ENCODE measurements around the gene CNTNAP2.

Gene CNTNAP2

GRCh38 chr7:146656988-146657387, 540.4 kb downstream of the CNTNAP2 start:
- DNase-seq (ENCODE audit: low read depth, low spot score), result no peak
- H3K4me1 ChIP-seq (ENCODE audit: insufficient read depth, insufficient read length), result no peaks in the 10 kb centered on the region
- no peaks in the 10 kb centered on the region for H3K27me3 ChIP-seq (ENCODE audit: insufficient read depth, insufficient read length)
- no peaks in the 10 kb centered on the region for H3K9me3 ChIP-seq (ENCODE audit: insufficient read depth, low read length)
- H3K36me3 ChIP-seq (ENCODE audit: insufficient read depth, insufficient read length, low read length), result no peaks in the 10 kb centered on the region
- TF ChIP-seq YY1 (IDR thresholded peaks at IDR 0.05; ENCODE audit: insufficient read depth, insufficient read length) (no peak), ZNF274 (IDR thresholded peaks at IDR 0.05; ENCODE audit: low read depth, low read length) (no peak)
- H3K4me3 ChIP-seq (ENCODE audit: insufficient read length, low read depth), result no peak overlapping the region
- no peak overlapping the region for H3K9ac ChIP-seq (ENCODE audit: insufficient read length, low read depth)

GRCh38 chr7:146658604-146659003, 542.0 kb downstream of the CNTNAP2 start:
- no peaks in the 10 kb centered on the region for H3K9me3 ChIP-seq (ENCODE audit: insufficient read depth, low read length)
- H3K4me1 ChIP-seq (ENCODE audit: insufficient read depth, insufficient read length), result no peaks in the 10 kb centered on the region
- TF ChIP-seq ZNF274 (IDR thresholded peaks at IDR 0.05; ENCODE audit: low read depth, low read length) (no peak), YY1 (IDR thresholded peaks at IDR 0.05; ENCODE audit: insufficient read depth, insufficient read length) (no peak), SUZ12 (IDR thresholded peaks at IDR 0.05; ENCODE audit: extremely low read depth, insufficient read depth, insufficient read length) (no peak)
- H3K36me3 ChIP-seq (ENCODE audit: insufficient read depth, insufficient read length, low read length), result no peaks in the 10 kb centered on the region
- DNase-seq (ENCODE audit: low read depth, low spot score), result no peak
- H3K27me3 ChIP-seq (ENCODE audit: insufficient read depth, insufficient read length), result no peaks in the 10 kb centered on the region
- no peak overlapping the region for H3K9ac ChIP-seq (ENCODE audit: insufficient read length, low read depth)
- no peak overlapping the region for H3K4me3 ChIP-seq (ENCODE audit: insufficient read length, low read depth)

- no peak for DNase-seq (ENCODE audit: low read depth, low spot score)
- H3K4me1 ChIP-seq (ENCODE audit: insufficient read depth, insufficient read length), result no peaks in the 10 kb centered on the region
- H3K4me3 ChIP-seq (ENCODE audit: insufficient read length, low read depth), result no peak overlapping the region
- no peaks in the 10 kb centered on the region for H3K27me3 ChIP-seq (ENCODE audit: insufficient read depth, insufficient read length)
- H3K36me3 ChIP-seq (ENCODE audit: insufficient read depth, insufficient read length, low read length), result no peaks in the 10 kb centered on the region
- no peak for TF ChIP-seq YY1 (IDR thresholded peaks at IDR 0.05; ENCODE audit: insufficient read depth, insufficient read length)
- no peak for TF ChIP-seq ZNF274 (IDR thresholded peaks at IDR 0.05; ENCODE audit: low read depth, low read length)
- no peak for TF ChIP-seq SUZ12 (IDR thresholded peaks at IDR 0.05; ENCODE audit: extremely low read depth, insufficient read depth, insufficient read length)
- H3K9ac ChIP-seq (ENCODE audit: insufficient read length, low read depth), result no peak overlapping the region
- no peaks in the 10 kb centered on the region for H3K9me3 ChIP-seq (ENCODE audit: insufficient read depth, low read length)
Observed at GRCh38 chr7:146659732-146660131, 543.1 kb downstream of the CNTNAP2 start.

GRCh38 chr7:146660839-146661238, 544.2 kb downstream of the CNTNAP2 start:
- no peak for DNase-seq (ENCODE audit: low read depth, low spot score)
- H3K4me3 ChIP-seq (ENCODE audit: insufficient read length, low read depth), result no peak overlapping the region
- H3K36me3 ChIP-seq (ENCODE audit: insufficient read depth, insufficient read length, low read length), result no peaks in the 10 kb centered on the region
- H3K9ac ChIP-seq (ENCODE audit: insufficient read length, low read depth), result no peak overlapping the region
- no peaks in the 10 kb centered on the region for H3K4me1 ChIP-seq (ENCODE audit: insufficient read depth, insufficient read length)
- TF ChIP-seq YY1 (IDR thresholded peaks at IDR 0.05; ENCODE audit: insufficient read depth, insufficient read length) (no peak), ZNF274 (IDR thresholded peaks at IDR 0.05; ENCODE audit: low read depth, low read length) (no peak), SUZ12 (IDR thresholded peaks at IDR 0.05; ENCODE audit: extremely low read depth, insufficient read depth, insufficient read length) (no peak)
- no peaks in the 10 kb centered on the region for H3K9me3 ChIP-seq (ENCODE audit: insufficient read depth, low read length)
- H3K27me3 ChIP-seq (ENCODE audit: insufficient read depth, insufficient read length), result no peaks in the 10 kb centered on the region

GRCh38 chr7:146661435-146661834, 544.8 kb downstream of the CNTNAP2 start:
- H3K36me3 ChIP-seq (ENCODE audit: insufficient read depth, insufficient read length, low read length), result no peaks in the 10 kb centered on the region
- no peaks in the 10 kb centered on the region for H3K9me3 ChIP-seq (ENCODE audit: insufficient read depth, low read length)
- no peak overlapping the region for H3K4me3 ChIP-seq (ENCODE audit: insufficient read length, low read depth)
- DNase-seq (ENCODE audit: low read depth, low spot score), result no peak
- H3K9ac ChIP-seq (ENCODE audit: insufficient read length, low read depth), result no peak overlapping the region
- TF ChIP-seq YY1 (IDR thresholded peaks at IDR 0.05; ENCODE audit: insufficient read depth, insufficient read length), result no peak
- TF ChIP-seq SUZ12 (IDR thresholded peaks at IDR 0.05; ENCODE audit: extremely low read depth, insufficient read depth, insufficient read length), result no peak
- TF ChIP-seq ZNF274 (IDR thresholded peaks at IDR 0.05; ENCODE audit: low read depth, low read length), result no peak
- no peaks in the 10 kb centered on the region for H3K27me3 ChIP-seq (ENCODE audit: insufficient read depth, insufficient read length)
- H3K4me1 ChIP-seq (ENCODE audit: insufficient read depth, insufficient read length), result no peaks in the 10 kb centered on the region

GRCh38 chr7:146661929-146662328, 545.3 kb downstream of the CNTNAP2 start:
- H3K9me3 ChIP-seq (ENCODE audit: insufficient read depth, low read length), result no peaks in the 10 kb centered on the region
- DNase-seq (ENCODE audit: low read depth, low spot score), result no peak

GRCh38 chr7:146665023-146665422, 548.4 kb downstream of the CNTNAP2 start:
- Histone ChIP-seq H3K9ac (ENCODE audit: insufficient read length, low read depth) (no peak overlapping the region), H3K9me3 (ENCODE audit: insufficient read depth, low read length) (no peaks in the 10 kb centered on the region), H3K4me3 (ENCODE audit: insufficient read length, low read depth) (no peak overlapping the region), H3K36me3 (ENCODE audit: insufficient read depth, insufficient read length, low read length) (no peaks in the 10 kb centered on the region), H3K27me3 (ENCODE audit: insufficient read depth, insufficient read length) (no peaks in the 10 kb centered on the region), H3K4me1 (ENCODE audit: insufficient read depth, insufficient read length) (no peaks in the 10 kb centered on the region)
- TF ChIP-seq ZNF274 (IDR thresholded peaks at IDR 0.05; ENCODE audit: low read depth, low read length) (no peak), SUZ12 (IDR thresholded peaks at IDR 0.05; ENCODE audit: extremely low read depth, insufficient read depth, insufficient read length) (no peak), YY1 (IDR thresholded peaks at IDR 0.05; ENCODE audit: insufficient read depth, insufficient read length) (no peak)
- no peak for DNase-seq (ENCODE audit: low read depth, low spot score)

More at GRCh38 chr7:146661929-146662328, 545.3 kb downstream of the CNTNAP2 start:
- no peaks in the 10 kb centered on the region for H3K27me3 ChIP-seq (ENCODE audit: insufficient read depth, insufficient read length)
- no peak for TF ChIP-seq YY1 (IDR thresholded peaks at IDR 0.05; ENCODE audit: insufficient read depth, insufficient read length)
- TF ChIP-seq ZNF274 (IDR thresholded peaks at IDR 0.05; ENCODE audit: low read depth, low read length), result no peak
- no peak for TF ChIP-seq SUZ12 (IDR thresholded peaks at IDR 0.05; ENCODE audit: extremely low read depth, insufficient read depth, insufficient read length)
- no peak overlapping the region for H3K9ac ChIP-seq (ENCODE audit: insufficient read length, low read depth)
- no peaks in the 10 kb centered on the region for H3K36me3 ChIP-seq (ENCODE audit: insufficient read depth, insufficient read length, low read length)
- no peaks in the 10 kb centered on the region for H3K4me1 ChIP-seq (ENCODE audit: insufficient read depth, insufficient read length)
- no peak overlapping the region for H3K4me3 ChIP-seq (ENCODE audit: insufficient read length, low read depth)

- no peaks in the 10 kb centered on the region for H3K27me3 ChIP-seq (ENCODE audit: insufficient read depth, insufficient read length)
- no peaks in the 10 kb centered on the region for H3K4me1 ChIP-seq (ENCODE audit: insufficient read depth, insufficient read length)
- H3K36me3 ChIP-seq (ENCODE audit: insufficient read depth, insufficient read length, low read length), result no peaks in the 10 kb centered on the region
- no peak for DNase-seq (ENCODE audit: low read depth, low spot score)
- H3K4me3 ChIP-seq (ENCODE audit: insufficient read length, low read depth), result no peak overlapping the region
- H3K9ac ChIP-seq (ENCODE audit: insufficient read length, low read depth), result no peak overlapping the region
- TF ChIP-seq ZNF274 (IDR thresholded peaks at IDR 0.05; ENCODE audit: low read depth, low read length) (no peak), SUZ12 (IDR thresholded peaks at IDR 0.05; ENCODE audit: extremely low read depth, insufficient read depth, insufficient read length) (no peak), YY1 (IDR thresholded peaks at IDR 0.05; ENCODE audit: insufficient read depth, insufficient read length) (no peak)
- no peaks in the 10 kb centered on the region for H3K9me3 ChIP-seq (ENCODE audit: insufficient read depth, low read length)
Observed at GRCh38 chr7:146670532-146670931, 553.9 kb downstream of the CNTNAP2 start.
